ENCODE measurements around the gene SETSIP.

DNA sequence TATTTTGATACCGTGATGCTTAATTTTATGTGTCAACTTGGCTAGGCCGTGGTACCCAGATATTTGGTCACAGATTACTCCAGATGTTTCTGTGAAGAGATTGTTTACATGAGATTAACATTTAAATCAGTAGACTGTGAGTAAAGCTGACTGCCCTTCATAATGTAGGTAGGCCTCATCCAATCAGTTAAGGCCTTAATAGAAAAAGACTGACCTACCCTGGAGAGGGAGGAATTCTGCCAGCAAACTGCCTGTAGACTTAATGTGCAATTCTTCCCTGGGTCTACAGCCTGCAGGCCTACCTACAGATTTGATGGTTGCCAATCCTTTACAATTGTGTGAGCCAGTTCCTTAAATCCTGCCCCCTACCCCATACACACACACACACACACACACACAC lies 4.3 kb downstream of the SETSIP start:
- TF ChIP-seq, protein P1, sequence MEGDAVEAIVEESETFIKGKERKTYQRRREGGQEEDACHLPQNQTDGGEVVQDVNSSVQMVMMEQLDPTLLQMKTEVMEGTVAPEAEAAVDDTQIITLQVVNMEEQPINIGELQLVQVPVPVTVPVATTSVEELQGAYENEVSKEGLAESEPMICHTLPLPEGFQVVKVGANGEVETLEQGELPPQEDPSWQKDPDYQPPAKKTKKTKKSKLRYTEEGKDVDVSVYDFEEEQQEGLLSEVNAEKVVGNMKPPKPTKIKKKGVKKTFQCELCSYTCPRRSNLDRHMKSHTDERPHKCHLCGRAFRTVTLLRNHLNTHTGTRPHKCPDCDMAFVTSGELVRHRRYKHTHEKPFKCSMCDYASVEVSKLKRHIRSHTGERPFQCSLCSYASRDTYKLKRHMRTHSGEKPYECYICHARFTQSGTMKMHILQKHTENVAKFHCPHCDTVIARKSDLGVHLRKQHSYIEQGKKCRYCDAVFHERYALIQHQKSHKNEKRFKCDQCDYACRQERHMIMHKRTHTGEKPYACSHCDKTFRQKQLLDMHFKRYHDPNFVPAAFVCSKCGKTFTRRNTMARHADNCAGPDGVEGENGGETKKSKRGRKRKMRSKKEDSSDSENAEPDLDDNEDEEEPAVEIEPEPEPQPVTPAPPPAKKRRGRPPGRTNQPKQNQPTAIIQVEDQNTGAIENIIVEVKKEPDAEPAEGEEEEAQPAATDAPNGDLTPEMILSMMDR (IDR thresholded peaks at IDR 0.05; ENCODE audit: poor library complexity), result no peak
- no peak for TF ChIP-seq EZH2phosphoT487 (IDR thresholded peaks at IDR 0.05; ENCODE audit: low read depth, severe bottlenecking, unreplicated experiment)
